GM12892 (cell line): ENCODE data around the gene INPP4A.

ENCODE experiments used
- POLR2A ChIP-seq: IDR thresholded peaks from 2 replicates; pipeline ENCODE4 v1.6.1; 2011; ENCODE audit warnings: low read depth, low read length, control low read depth
- POLR2AphosphoS5 ChIP-seq: IDR thresholded peaks from 2 replicates; pipeline ENCODE4 v1.6.1; 2011; ENCODE audit warnings: low read depth, low read length, control low read depth

DNA sequence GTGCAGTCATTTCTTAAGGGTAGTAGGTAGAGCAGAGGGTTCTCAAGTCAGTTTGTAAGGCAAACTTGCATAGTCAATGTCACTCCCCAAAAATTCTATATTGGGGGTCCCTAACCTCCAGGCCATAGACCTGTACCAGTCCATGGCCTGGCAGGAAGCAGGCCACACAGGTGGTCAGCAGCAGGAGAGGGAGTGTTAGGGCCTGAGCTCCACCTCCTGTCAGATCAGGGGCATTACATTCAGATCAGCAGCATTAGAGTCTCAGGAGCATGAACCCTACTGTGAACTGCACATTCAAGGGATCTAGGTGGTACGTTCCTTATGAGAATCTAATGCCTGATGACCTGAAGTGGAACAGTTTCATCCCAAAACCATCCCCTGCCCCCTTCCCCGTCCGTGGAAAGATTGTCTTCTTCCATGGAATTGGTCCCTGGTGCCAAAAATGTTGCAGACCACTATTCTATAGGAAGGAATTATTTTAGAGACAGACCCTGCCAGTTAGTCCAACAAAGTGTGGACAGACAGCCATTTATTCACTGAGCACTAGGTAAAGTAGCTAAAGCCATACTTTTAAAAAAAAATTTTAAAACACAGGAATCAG lies 157.0 kb downstream of the INPP4A start:
- TF ChIP-seq POLR2AphosphoS5, result no peak
- TF ChIP-seq POLR2A, result no peak
